ENCODE results near the gene GRIK4.

GRIK4 gene

DNA sequence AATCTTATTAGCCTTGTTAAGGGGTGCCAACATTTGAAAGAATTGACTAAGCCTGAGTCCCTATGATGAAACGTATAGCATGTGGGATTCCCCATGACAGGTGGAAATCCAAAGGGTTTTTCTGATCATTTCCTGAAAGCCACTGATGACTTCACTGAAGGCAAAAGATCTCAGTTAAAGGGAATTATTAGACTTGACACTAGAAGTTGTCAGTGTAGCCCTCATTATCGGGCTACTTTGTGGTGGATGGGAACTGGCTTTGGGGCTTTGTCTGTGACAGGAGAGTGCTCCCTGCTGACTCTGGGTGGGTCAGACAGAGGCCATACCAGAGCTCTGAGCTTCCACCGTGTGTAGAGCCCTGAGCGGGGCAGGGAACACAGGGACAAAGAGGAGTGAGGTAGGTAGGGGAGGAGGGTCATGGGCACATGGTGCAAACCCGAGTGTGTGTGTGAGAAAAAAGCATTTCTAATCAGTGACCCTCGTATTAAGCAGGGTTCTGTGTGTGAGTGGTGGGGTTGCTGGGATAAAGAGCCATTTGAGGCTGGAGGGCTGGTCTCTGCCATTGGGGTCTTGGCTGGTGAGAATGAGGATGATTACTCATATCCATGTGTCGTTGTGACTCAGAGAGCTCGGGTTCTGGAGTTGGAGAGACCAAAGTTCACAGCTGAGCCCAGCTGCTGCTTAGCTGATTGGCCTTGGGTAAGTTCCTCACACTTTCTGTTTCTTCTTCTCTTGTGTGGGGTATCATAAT is 101.1 kb downstream of the GRIK4 start:
- no peak overlapping the region for H3K4me3 ChIP-seq (IDR thresholded peaks at IDR 0.05; ENCODE audit: insufficient read depth, low read depth, low read length)
- no peak overlapping the region for H3K27ac ChIP-seq
- no peaks in the 10 kb centered on the region for H3K4me1 ChIP-seq (ENCODE audit: low read depth, poor library complexity, severe bottlenecking)
- H3K79me2 ChIP-seq (ENCODE audit: insufficient read depth, low read depth), result no peaks in the 10 kb centered on the region
- H2AFZ ChIP-seq (ENCODE audit: low read depth), result no peak overlapping the region
- H3K36me3 ChIP-seq (ENCODE audit: insufficient read depth), result no peaks in the 10 kb centered on the region
- no peaks in the 10 kb centered on the region for H4K20me1 ChIP-seq (ENCODE audit: insufficient read depth)
- no peak for TF ChIP-seq CTCF (conservative IDR thresholded peaks at IDR 0.05; ENCODE audit: low read depth, low read length)
- H3K9ac ChIP-seq, result no peak overlapping the region
- no peak overlapping the region for H3K4me2 ChIP-seq
- H3K27me3 ChIP-seq (ENCODE audit: insufficient read depth, low read depth), result no peaks in the 10 kb centered on the region

DNA sequence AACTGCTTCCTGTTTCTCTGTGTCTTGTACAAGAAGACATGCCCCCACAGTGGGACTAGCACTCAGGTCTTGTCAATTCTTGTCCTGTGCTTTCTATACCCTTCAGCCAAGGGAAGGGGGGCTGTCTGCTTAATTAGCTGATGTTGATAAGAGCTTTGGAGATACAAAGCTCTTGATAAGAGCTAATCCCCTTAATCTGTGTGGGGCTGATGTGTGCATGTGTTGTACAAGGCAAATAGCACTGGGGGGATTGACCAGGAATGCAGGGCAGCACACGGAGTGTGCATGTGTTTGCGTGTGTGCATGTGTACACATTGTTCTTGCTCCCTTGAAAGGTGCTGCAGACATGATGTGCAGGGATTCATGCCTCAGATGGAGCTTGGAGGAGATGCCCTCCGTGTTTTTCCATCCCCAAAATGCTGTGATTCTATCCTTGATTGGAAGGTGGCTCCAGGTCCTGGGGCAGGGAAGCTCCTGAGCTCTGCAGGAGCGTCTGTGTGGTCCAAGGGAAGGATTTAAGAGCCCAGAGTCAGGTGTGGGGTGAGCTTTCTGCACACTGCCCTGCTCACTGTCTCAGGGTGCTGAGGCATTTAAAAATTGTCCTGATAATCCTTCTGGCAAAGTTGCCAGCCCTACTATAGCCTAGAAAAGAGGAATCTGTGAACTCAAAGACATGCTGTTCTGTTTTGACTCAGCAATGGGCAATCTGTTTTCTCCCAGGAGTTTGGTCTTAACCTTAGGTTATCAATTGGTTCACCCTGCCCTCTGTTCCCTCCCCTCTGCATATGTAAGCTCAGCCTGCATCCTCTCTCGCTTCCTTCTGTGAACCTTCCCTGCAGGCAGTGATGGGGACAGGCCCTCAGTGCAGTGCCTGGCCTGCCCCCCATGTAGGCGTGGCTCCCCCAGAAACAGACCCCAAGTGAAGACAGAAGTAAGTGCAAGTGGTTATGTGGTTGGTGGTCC is 102.0 kb downstream of the GRIK4 start:
- Histone ChIP-seq H4K20me1 (ENCODE audit: insufficient read depth) (no peaks in the 10 kb centered on the region), H3K4me3 (IDR thresholded peaks at IDR 0.05; ENCODE audit: insufficient read depth, low read depth, low read length) (no peak overlapping the region), H3K27me3 (ENCODE audit: insufficient read depth, low read depth) (no peaks in the 10 kb centered on the region), H3K79me2 (ENCODE audit: insufficient read depth, low read depth) (no peaks in the 10 kb centered on the region), H3K4me1 (ENCODE audit: low read depth, poor library complexity, severe bottlenecking) (no peaks in the 10 kb centered on the region), H3K36me3 (ENCODE audit: insufficient read depth) (no peaks in the 10 kb centered on the region), H3K9ac (no peak overlapping the region), H3K27ac (no peak overlapping the region), H3K4me2 (no peak overlapping the region), H2AFZ (ENCODE audit: low read depth) (no peak overlapping the region)
- no peak for TF ChIP-seq CTCF (conservative IDR thresholded peaks at IDR 0.05; ENCODE audit: low read depth, low read length)

DNA sequence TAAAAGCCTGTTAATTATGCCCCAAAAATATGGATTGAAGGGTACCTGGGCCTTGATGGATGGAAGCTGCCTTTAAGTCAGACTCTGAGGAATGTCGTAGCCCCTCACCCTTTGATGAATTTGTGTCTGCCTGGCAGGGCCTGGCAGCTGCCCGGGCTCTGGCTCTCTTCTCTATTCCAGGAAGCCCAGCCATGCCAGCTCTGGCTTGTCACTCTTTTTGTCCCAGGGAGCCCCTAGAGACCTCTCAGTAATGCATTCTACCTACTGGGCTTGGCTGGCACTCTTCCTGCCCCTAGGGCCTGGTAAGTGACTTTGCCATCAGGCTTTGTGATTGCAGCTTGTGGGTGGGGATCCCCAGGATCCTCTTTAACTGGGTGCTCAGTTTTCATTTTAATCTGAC is 103.8 kb downstream of the GRIK4 start:
- Histone ChIP-seq H3K27ac (no peak overlapping the region), H3K4me3 (IDR thresholded peaks at IDR 0.05; ENCODE audit: insufficient read depth, low read depth, low read length) (no peak overlapping the region), H4K20me1 (ENCODE audit: insufficient read depth) (no peaks in the 10 kb centered on the region), H3K27me3 (ENCODE audit: insufficient read depth, low read depth) (no peaks in the 10 kb centered on the region), H3K36me3 (ENCODE audit: insufficient read depth) (no peaks in the 10 kb centered on the region), H3K4me2 (no peak overlapping the region), H2AFZ (ENCODE audit: low read depth) (no peak overlapping the region), H3K79me2 (ENCODE audit: insufficient read depth, low read depth) (no peaks in the 10 kb centered on the region), H3K4me1 (ENCODE audit: low read depth, poor library complexity, severe bottlenecking) (no peaks in the 10 kb centered on the region), H3K9ac (no peak overlapping the region)
- TF ChIP-seq CTCF (conservative IDR thresholded peaks at IDR 0.05; ENCODE audit: low read depth, low read length), result no peak

DNA sequence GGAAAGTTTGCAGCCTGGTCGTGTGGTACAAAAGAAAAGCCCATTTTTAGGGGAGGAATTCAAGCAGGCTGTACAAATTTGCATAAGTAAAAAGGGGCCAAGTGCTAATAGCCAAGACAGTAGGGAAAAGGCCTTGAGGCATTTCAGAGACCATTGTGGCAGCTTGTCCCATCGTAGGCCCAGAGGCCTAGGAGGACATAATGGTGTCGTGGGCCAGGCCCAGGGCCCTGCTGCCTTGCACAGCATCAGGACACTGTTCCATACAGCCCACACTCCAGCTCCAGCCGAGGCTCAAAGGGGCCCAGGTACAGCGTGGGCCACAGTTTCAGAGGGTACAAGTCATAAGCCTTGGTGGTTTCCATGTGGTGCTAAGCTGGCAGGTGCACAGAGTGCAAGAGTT is 106.9 kb downstream of the GRIK4 start:
- Histone ChIP-seq H3K79me2 (ENCODE audit: insufficient read depth, low read depth) (no peaks in the 10 kb centered on the region), H3K27me3 (ENCODE audit: insufficient read depth, low read depth) (no peaks in the 10 kb centered on the region), H3K4me1 (ENCODE audit: low read depth, poor library complexity, severe bottlenecking) (no peaks in the 10 kb centered on the region), H4K20me1 (ENCODE audit: insufficient read depth) (no peaks in the 10 kb centered on the region), H3K9ac (no peak overlapping the region), H3K4me3 (IDR thresholded peaks at IDR 0.05; ENCODE audit: insufficient read depth, low read depth, low read length) (no peak overlapping the region), H3K27ac (no peak overlapping the region), H2AFZ (ENCODE audit: low read depth) (no peak overlapping the region), H3K36me3 (ENCODE audit: insufficient read depth) (no peaks in the 10 kb centered on the region), H3K4me2 (no peak overlapping the region)
- no peak for TF ChIP-seq CTCF (conservative IDR thresholded peaks at IDR 0.05; ENCODE audit: low read depth, low read length)
